ENCODE data around the gene TTC17. TPM values are rescaled to one million over a fixed set of nuclear protein-coding genes. Genes with fewer than 3 reads are reported as not detected.

TTC17 gene
- total and polyA plus RNA-seq, 2 of the 8 experiments (the other 6 are each of a cell fraction or from before 2014, with no cell fraction given), result 65.1 to 80.1 TPM

GRCh38 chr11:43492701-43493100 is 134.0 kb downstream of the TTC17 start (continued):
- no peak for TF ChIP-seq CHD7 (IDR thresholded peaks at IDR 0.05; ENCODE audit: insufficient replicate concordance, low read length)
- no peak for TF ChIP-seq TBP (IDR thresholded peaks at IDR 0.05; ENCODE audit: low read depth, low read length)

Measured in H1 (cell line).